ENCODE data around the gene CDH13.

GRCh38 chr16:82769845-82770244 lies 143.1 kb downstream of the CDH13 start:
- TF ChIP-seq CTCF (conservative IDR thresholded peaks at IDR 0.05; ENCODE audit: low read depth, low read length) (no peak), EZH2 (IDR thresholded peaks at IDR 0.05; ENCODE audit: borderline replicate concordance, low read depth, low read length, poor library complexity, severe bottlenecking) (no peak)

Data from A673 (cell line).